C1 segment of cervical spinal cord (tissue), 14 donors: Measurements from ENCODE around the gene SHOC1.
"Not testable (repeated sequence)": the region's sequence is repeated elsewhere in the genome, so short reads cannot be mapped to it uniquely, and the experiment has no call there.

Source experiments
- DNase-seq, 14 donors: peaks; one replicate each; lab custom pipeline; 2025; lab: John Stamatoyannopoulos, UW

SHOC1 gene

GRCh38 chr9:111805830-111806241, 11.1 kb upstream of the SHOC1 start:
- DNase-seq = no peak

- DNase-seq = no peak
Measured at GRCh38 chr9:111805262-111805661, 10.5 kb upstream of the SHOC1 start.

DNA sequence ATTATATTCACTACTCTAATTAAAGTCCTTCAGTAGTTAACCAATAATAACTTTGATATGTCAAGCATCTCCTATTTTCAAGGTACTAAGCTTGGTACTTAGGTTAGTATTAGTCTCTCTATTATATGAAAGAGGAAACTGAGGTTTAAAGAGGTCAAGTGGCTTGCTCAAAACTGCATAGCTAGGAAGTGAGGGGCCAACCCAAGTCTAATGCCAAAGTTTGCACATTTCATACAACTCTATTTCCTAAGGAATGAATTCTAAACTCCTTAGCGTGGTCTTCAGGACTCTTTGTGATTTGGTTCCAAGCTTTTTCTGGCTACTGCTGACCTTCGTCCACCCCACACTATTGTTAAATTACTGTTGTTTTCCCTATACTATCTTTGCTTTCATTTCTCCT, 9.9 kb upstream of the SHOC1 start:
- no peak for DNase-seq

DNA sequence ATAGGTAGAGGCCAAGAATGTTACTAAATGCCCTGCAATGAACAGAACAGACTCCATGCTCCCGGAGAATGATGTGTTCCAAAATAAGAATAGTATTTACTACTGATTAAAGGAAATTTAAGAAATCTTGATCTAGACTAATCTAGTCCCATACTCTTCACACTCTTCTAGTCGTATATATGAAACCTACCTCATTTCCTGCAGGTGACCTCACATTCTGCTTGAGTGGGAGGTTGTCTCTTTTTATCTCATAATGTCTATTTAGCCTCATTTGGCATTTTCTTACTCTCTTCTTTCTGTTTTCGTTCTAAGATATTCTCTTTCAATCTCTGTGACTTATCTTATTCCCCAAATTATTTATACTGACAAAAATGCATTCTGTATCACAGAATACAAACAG, 9.2 kb upstream of the SHOC1 start:
- no peak for DNase-seq

DNA sequence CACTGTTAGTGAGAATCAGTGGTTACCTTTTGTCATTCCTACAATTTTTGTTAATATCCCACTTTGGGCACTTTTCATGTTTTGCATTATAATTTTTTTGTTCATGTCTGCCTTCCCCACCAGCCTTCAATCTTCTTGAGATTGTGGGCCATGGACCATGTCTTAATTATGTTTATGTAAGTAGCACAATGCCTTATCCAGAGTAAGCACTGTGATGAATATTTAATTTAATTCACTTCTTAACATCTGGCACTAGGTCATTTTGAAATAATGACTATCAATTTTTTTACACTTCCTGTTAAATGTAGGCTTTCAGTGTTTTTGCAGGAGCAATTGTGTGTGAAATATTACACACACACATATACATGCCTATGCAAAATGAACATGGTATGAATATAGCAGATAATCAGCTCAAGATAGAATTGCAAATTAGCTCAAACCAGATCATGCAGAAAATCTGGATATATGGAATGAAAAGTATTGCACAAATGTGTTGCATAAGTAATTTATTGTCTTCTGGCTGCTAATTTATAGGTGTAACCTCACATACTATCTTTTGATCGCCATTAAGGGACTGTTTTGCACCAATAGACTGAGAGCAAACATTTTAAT, 5.3 kb upstream of the SHOC1 start:
- no peak for DNase-seq

GRCh38 chr9:111799506-111799905, 4.8 kb upstream of the SHOC1 start:
- no peak for DNase-seq

DNA sequence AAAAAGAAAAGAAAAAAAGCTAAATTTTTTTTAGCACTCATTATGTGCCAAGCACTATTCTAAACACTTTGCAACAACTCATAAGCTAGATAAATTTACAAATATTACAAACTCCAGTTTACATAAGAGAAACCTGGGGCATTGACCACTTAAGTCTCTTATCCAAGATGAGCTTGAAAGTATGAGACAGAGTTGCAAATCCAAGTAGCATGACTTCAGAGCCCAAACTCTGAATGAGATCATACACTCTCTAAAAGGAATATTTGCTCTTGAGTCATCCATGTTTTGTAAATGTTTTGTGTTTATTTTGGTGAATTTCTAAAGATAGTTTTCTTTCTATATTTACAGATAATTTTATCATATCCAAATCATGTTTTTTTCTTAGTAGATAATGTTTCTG, 4.0 kb upstream of the SHOC1 start:
- DNase-seq = no peak

DNA sequence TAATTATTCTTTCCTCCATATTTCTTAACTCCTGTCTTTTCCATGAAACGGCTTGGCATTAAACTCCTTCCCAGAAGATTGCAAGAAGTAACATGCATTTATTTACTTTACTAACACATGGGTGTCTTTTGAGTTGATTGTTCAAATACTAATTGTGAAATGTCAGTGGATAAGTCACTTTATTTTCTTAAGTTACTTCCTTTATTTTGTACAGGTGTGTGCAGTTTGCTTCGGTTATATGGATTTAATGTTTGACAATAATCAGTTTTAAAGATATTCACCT, 761 bp upstream of the SHOC1 start:
- DNase-seq = no peak

DNA sequence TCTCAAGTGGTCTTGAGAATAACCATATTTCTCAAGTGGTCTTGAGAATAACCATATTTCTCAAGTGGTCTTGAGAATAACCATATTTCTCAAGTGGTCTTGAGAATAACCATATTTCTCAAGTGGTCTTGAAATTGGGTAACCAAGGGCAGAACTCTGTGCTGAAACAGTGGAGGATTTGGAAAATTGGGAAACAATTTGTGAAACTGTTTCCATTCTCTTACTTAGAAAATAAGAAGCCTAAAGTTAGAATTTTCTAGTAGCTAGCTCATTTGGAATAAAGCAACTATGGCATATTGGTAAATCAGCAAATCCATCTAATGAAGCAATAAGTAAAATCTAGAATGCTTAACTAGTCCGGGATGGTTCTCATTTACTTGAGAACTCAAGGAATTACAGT, 2.9 kb downstream of the SHOC1 start:
- not testable (repeated sequence) for DNase-seq

DNA sequence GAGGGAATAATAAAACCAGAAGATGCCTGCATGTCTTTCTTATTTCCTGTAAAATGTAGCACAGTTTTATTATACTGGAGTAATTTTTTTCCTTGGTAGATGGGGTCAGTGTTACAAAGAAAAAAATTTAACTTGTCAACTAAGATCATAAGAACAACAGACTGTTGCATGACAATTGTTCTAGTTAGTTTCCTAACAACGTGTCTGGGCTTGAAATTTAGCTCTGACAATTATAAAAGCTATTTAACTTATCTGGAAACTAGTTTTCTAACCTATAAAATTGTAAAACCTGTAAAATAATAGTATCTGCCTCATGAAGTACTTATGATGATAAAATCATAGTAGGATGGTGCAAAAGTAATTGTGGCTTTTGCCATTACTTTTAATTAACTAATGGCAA, 4.9 kb downstream of the SHOC1 start:
- no peak for DNase-seq

DNA sequence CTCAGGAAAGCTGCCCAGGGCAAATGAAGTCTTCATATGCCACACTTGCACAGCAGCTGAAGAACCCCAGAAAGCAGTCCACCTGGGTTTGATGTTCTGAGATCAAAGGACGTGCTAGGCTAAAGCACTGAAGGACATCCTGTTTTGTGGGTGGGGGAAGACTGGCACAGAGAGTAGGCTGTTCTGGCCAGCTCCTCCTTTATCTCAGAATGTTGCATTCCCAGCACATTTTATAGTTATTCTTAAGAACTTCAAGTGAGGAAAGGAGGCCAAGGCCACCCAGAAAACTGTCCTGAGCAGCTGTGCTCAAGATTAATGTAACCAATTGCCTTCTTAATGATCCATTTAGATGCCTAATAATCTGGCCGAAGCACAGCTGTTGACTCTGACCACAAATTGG, 10.9 kb downstream of the SHOC1 start:
- no peak for DNase-seq

- DNase-seq = no peak
Measured at GRCh38 chr9:111783424-111783823, 11.3 kb downstream of the SHOC1 start.

DNA sequence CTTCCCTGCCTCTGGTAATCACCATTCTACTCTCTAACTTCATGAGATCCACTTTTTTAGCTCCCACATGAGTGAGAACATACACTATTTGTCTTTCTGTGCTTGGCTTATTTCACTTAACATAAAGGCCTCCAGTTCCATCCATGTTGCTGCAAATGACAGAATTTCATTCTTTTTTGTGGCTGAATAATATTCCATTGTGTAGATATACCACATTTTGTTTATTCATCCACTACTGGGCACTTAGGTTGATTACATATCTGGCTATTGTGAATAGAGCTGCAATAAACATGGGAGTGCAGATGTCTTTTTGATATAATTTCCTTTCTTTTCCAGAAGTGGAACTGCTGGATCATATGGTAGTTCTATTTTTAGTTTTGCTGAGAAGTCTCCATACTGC, 28.7 kb downstream of the SHOC1 start:
- DNase-seq = no peak

- no peak for DNase-seq
Measured at GRCh38 chr9:111762556-111762955, 32.2 kb downstream of the SHOC1 start.

DNA sequence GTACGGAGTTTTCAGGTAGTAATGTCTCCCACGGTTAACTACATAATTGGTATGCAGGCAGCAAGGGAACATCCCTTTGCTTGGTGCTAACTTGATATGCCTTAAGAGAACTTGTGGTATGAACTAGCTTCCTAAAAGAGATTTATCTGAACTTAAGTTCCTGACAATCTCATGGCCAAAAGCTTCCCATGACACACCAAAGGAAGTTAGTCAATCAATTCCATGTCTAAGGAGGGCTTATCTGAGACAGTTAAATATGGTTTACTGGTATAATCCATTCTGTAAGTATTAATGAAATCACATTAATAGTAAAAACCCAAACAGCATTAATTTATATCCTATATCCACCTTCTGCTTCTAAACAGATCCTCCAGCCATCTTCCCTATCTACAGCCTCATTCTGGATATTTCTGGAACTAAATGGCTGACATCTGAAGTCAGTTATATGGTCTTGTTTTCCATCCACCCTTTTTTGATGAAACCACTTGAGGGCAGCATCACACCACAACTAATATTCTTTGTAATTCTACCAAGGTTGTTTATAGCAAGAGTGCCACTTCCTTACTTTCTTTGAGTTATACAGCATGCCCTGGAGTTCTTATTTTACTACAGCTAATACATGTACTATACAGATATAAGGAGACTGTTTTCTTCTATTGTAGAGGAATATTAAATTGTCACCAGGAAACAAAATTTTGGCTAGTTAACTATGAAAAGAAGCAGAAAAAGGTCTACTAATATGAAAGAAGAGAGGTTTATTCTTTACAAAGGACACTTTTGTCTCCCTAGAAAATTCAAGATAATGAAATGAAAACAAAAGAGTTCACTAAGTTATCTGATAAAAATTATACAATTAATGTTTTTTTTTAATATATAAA, 34.7 kb downstream of the SHOC1 start:
- peak in 5 of 14 donors; percentile 0 to 18 (median 5) for DNase-seq

DNA sequence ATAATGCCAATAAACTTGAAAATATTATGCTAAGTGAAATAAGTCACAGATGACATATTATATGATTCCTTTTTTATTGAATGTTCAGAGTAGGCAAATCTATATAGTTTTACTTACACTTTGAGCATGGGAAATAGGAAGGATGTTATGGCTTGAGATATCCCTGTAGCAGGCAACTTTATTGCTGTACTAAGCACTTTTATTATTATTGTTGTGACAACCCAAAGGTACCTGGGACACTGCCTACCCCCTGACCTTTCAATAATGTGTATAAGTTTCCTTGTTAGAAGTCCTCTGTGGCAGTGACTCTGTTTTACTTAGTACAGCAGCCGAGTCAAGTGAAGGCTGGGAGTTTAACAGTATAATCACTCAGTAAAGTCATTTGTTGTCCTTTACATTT, 39.9 kb downstream of the SHOC1 start:
- no peak for DNase-seq

DNA sequence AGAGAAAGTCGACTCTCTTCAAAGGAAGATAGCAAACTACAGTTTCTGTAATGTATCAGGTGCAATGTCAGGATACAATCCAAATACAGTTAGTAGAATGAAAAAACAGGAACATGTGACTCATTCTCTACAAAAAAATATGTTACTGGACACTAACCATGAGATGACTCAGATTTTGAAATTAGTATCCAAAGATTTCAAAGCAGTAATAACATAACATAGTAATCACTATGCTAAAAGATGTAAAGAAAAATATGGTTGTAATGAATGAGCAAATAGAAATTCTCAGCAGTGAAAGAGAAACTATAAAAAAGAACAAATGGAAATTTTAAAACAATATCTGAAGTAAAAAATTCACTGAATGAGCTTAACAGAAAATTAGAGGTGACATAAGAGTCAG, 42.3 kb downstream of the SHOC1 start:
- no peak for DNase-seq
